HCT116 (cell line): Measurements from ENCODE around the gene ASAP2. TPM values are rescaled to one million over a fixed set of nuclear protein-coding genes. Genes with fewer than 3 reads are reported as not detected.

Source experiments
- ATAC-seq: fragments of 200-7000 bp; cut with Tn5 transposase; 2 replicates; pipeline ENCODE4 v1.9.1; 2020; ENCODE audit warnings: mild to moderate bottlenecking, moderate library complexity
- BruUV-seq: library from RNA; stranded (reverse); fragments of 400-500 nt; replicated peaks from 2 replicates; lab custom pipeline; 2021; lab: Mats Ljungman, UMichigan
- CTCF ChIA-PET: fragments of 300-600 bp; sonication (Branson Sonifier 250); formaldehyde crosslinking; loops from one replicate; lab custom pipeline; 2021; ENCODE audit warnings: antibody characterized with exemption; lab: Charles Lee
- POLR2A ChIA-PET: fragments of 300-600, 350-600 bp; sonication (Branson Sonifier 250); formaldehyde crosslinking; loops from one replicate; lab custom pipeline; 2021; ENCODE audit warnings: antibody characterized with exemption; lab: Charles Lee
- RAD21 ChIA-PET, 2 experiments: fragments of 300-600 bp; sonication (Branson Sonifier 250); formaldehyde crosslinking; loops; one replicate each; lab custom pipeline; 2023; ENCODE audit warnings: low total read pairs in 2 of 2; ENCODE audit not compliant: uncharacterized antibody in 2 of 2, unreplicated experiment in 2 of 2, low non-redundant PET in 1 of 2; lab: Charles Lee
- DNase-seq: peaks from one replicate; pipeline ENCODE4 v3.0.0-alpha.2; 2010; ENCODE audit warnings: low read depth, low spot score
- H2AFZ ChIP-seq: fragments of 200-600 bp; shearing (Covaris generic), sonication (generic); 2 replicates; pipeline ENCODE4 v1.6.1; 2017; ENCODE audit warnings: low read depth, mixed run types, mixed read lengths, antibody characterized with exemption, low read length; ENCODE audit not compliant: poor library complexity, severe bottlenecking
- H3K27ac ChIP-seq: 2 replicates; pipeline ENCODE4 v1.5.1; 2012; ENCODE audit warnings: low read depth, low read length
- H3K27me3 ChIP-seq: fragments of 200-600 bp; sonication (generic); 2 replicates; pipeline ENCODE4 v1.6.1; 2016; ENCODE audit warnings: mixed run types, low read length, mixed read lengths; ENCODE audit not compliant: insufficient read depth
- H3K36me3 ChIP-seq, 2 experiments: fragments of 200-500 bp in 1 of 2; fragments of 200-600 bp in 1 of 2; sonication (Bioruptor generic) in 1 of 2; sonication (generic) in 1 of 2; 2 replicates each; pipeline versions ENCODE4 v1.5.1 to v1.6.1; 2014 to 2016; ENCODE audit warnings: low read length in 2 of 2, inconsistent platforms in 1 of 2, mixed read lengths in 1 of 2, mixed run types in 1 of 2; ENCODE audit not compliant: insufficient read depth in 2 of 2, control insufficient read depth in 1 of 2
- H3K4me1 ChIP-seq, 2 experiments: fragments of 200-600 bp in 1 of 2; sonication (generic) in 1 of 2; 2 replicates each; pipeline versions ENCODE4 v1.5.1 to v1.6.1; 2012 to 2017; ENCODE audit warnings: low read length in 2 of 2, inconsistent platforms in 1 of 2, mild to moderate bottlenecking in 1 of 2, mixed read lengths in 1 of 2, mixed run types in 1 of 2, moderate library complexity in 1 of 2; ENCODE audit not compliant: insufficient read depth in 2 of 2, control insufficient read depth in 1 of 2
- H3K4me2 ChIP-seq: fragments of 200-600 bp; sonication (generic); 2 replicates; pipeline ENCODE4 v1.6.1; 2017; ENCODE audit warnings: mixed run types, low read length, mixed read lengths
- H3K4me3 ChIP-seq, 2 experiments: fragments of 200-600 bp in 1 of 2; sonication (generic) in 1 of 2; replicated peaks in 1 of 2; 2 replicates each; pipeline ENCODE4 v1.5.1; 2011 to 2016; ENCODE audit warnings: low read length in 2 of 2, control low read depth in 1 of 2, low read depth in 1 of 2, mild to moderate bottlenecking in 1 of 2, mixed read lengths in 1 of 2, mixed run types in 1 of 2
- H3K79me2 ChIP-seq: fragments of 200-600 bp; sonication (generic); 2 replicates; pipeline ENCODE4 v1.6.1; 2017; ENCODE audit warnings: mild to moderate bottlenecking, mixed run types, low read length, moderate library complexity, mixed read lengths; ENCODE audit not compliant: insufficient read depth
- H3K9ac ChIP-seq: fragments of 200-600 bp; sonication (generic); 2 replicates; pipeline ENCODE4 v1.6.1; 2016; ENCODE audit warnings: low read length, mixed read lengths
- H3K9me2 ChIP-seq: fragments of 200-600 bp; sonication (generic), shearing (Covaris generic); 2 replicates; pipeline ENCODE4 v1.6.1; 2017; ENCODE audit warnings: mixed run types, mild to moderate bottlenecking, moderate library complexity; ENCODE audit not compliant: insufficient read depth
- H3K9me3 ChIP-seq, 2 experiments: fragments of 200-500 bp in 1 of 2; fragments of 200-600 bp in 1 of 2; sonication (Bioruptor generic) in 1 of 2; sonication (generic) in 1 of 2; 2 replicates each; pipeline ENCODE4 v1.6.1; 2014 to 2017; ENCODE audit warnings: low read length in 2 of 2, mixed read lengths in 2 of 2, inconsistent platforms in 1 of 2, low read depth in 1 of 2, mild to moderate bottlenecking in 1 of 2, mixed run types in 1 of 2, moderate library complexity in 1 of 2; ENCODE audit not compliant: control insufficient read depth in 1 of 2, insufficient read depth in 1 of 2
- H4K20me1 ChIP-seq: fragments of 200-600 bp; sonication (generic), shearing (Covaris generic); 2 replicates; pipeline ENCODE4 v1.6.1; 2017; ENCODE audit warnings: mixed run types, mild to moderate bottlenecking, moderate library complexity; ENCODE audit not compliant: insufficient read depth
- CBX3 ChIP-seq: IDR thresholded peaks from 2 replicates; pipeline ENCODE4 v1.6.1; 2012; ENCODE audit warnings: low read depth
- CEBPB ChIP-seq: IDR thresholded peaks from 2 replicates; pipeline ENCODE4 v1.6.1; 2012; ENCODE audit warnings: low read depth
- EGR1 ChIP-seq: IDR thresholded peaks from 2 replicates; pipeline ENCODE4 v1.6.1; 2012; ENCODE audit warnings: low read depth
- ELF1 ChIP-seq: IDR thresholded peaks from 2 replicates; pipeline ENCODE4 v1.6.1; 2012; ENCODE audit warnings: low read depth, borderline replicate concordance
- EZH2 ChIP-seq: fragments of 200-600 bp; sonication (generic); IDR thresholded peaks from 2 replicates; pipeline ENCODE4 v1.6.1; 2017; ENCODE audit warnings: antibody characterized with exemption, mixed run types
- JUND ChIP-seq: IDR thresholded peaks from 2 replicates; pipeline ENCODE4 v1.6.1; 2012
- POLR2AphosphoS5 ChIP-seq: IDR thresholded peaks from 2 replicates; pipeline ENCODE4 v1.6.1; 2011; ENCODE audit warnings: mild to moderate bottlenecking, low read depth, low read length, moderate library complexity
- SRF ChIP-seq: IDR thresholded peaks from 2 replicates; pipeline ENCODE4 v1.6.1; 2012; ENCODE audit warnings: low read depth
- TCF7L2 ChIP-seq: IDR thresholded peaks from 2 replicates; pipeline ENCODE4 v1.7.0; 2011; ENCODE audit warnings: borderline replicate concordance, inconsistent platforms; ENCODE audit not compliant: insufficient read depth, insufficient read length; ENCODE audit errors: extremely low read depth
- YY1 ChIP-seq: IDR thresholded peaks from 2 replicates; pipeline ENCODE4 v1.6.1; 2011; ENCODE audit warnings: low read length, low read depth, moderate library complexity, mild to moderate bottlenecking; ENCODE audit not compliant: insufficient replicate concordance; ENCODE audit errors: extremely low read depth
- ZBTB33 ChIP-seq: IDR thresholded peaks from 2 replicates; pipeline ENCODE4 v1.6.1; 2011; ENCODE audit warnings: mild to moderate bottlenecking, low read length, moderate library complexity; ENCODE audit not compliant: insufficient replicate concordance; ENCODE audit errors: extremely low read depth
- ZNF274 ChIP-seq: fragments of 200-500 bp; sonication (Bioruptor generic); IDR thresholded peaks from 2 replicates; pipeline ENCODE4 v1.6.1; 2014; ENCODE audit warnings: mild to moderate bottlenecking, low read depth, low read length, inconsistent platforms
- intact Hi-C: fragments of 100-400 bp; cut with micrococcal nuclease; formaldehyde crosslinking; loops from 2 replicates; pipeline ENCODE4 v1.10.0; 2022
- total RNA-seq: library from RNA; stranded (reverse); gene quantifications from one replicate; pipeline ENCODE4 v1.2.1, GENCODE V29; 2021; ENCODE audit not compliant: unreplicated experiment

ASAP2 gene
- total RNA-seq, 1 experiment from 2014 or later = 16.5 TPM

- no peak for TF ChIP-seq ZBTB33
- no peak for TF ChIP-seq POLR2AphosphoS5
- TF ChIP-seq CEBPB = no peak
- TF ChIP-seq EGR1 = no peak
- no peak for TF ChIP-seq YY1
These were observed 137.8 kb downstream of the ASAP2 start (continued) for GRCh38 chr2:9344434-9344833.

- Histone ChIP-seq H3K79me2 (no peaks in the 10 kb centered on the region), H3K27ac (no peak overlapping the region), H3K4me1 (no peaks in the 10 kb centered on the region), H2AFZ (no peak overlapping the region), H3K36me3 (0 out of 4 replicates have a peak, but pooled peaks cover 0 to 6% of the 10 kb centered on the region in 2 experiments), H3K9ac (no peak overlapping the region), H4K20me1 (no peaks in the 10 kb centered on the region), H3K4me3 (no peak overlapping the region), H3K9me2 (no peaks in the 10 kb centered on the region), H3K9me3 (no peaks in the 10 kb centered on the region), H3K27me3 (no peaks in the 10 kb centered on the region), H3K4me2 (no peak overlapping the region)
- RAD21 ChIA-PET = no interaction called here
- no TSS peak for BruUV-seq
- no peak for ATAC-seq
- intact Hi-C loops = no loop called here
- DNase-seq = no peak
- POLR2A ChIA-PET = no interaction called here
- TF ChIP-seq ZNF274 (no peak), TCF7L2 (no peak), JUND (no peak), ZBTB33 (no peak), SRF (no peak), CBX3 (no peak), EZH2 (no peak), ELF1 (no peak)
- CTCF ChIA-PET = no interaction called here
These were observed 138.7 kb downstream of the ASAP2 start for GRCh38 chr2:9345343-9345742.
